Keratinocyte (primary cell): ENCODE measurements around the gene HAND2. TPM values are rescaled to one million over a fixed set of nuclear protein-coding genes. Genes with fewer than 3 reads are reported as not detected.

Source experiments
- DNase-seq: peaks from one replicate; pipeline ENCODE4 v3.0.0-alpha.2; 2011; ENCODE audit warnings: low read depth, missing footprints, low spot score
- FAIRE-seq: peaks from 2 replicates; lab custom pipeline; 2011; peaks lifted over from hg19 to GRCh38; lab: Jason Lieb, UNC
- H2AFZ ChIP-seq: 2 replicates; pipeline ENCODE4 v1.6.0; 2012; ENCODE audit warnings: low read length, control low read depth, inconsistent platforms; ENCODE audit not compliant: control insufficient read depth
- H3K27ac ChIP-seq: 2 replicates; pipeline ENCODE4 v1.5.1; 2011; ENCODE audit warnings: low read length; ENCODE audit not compliant: control insufficient read depth, insufficient read depth
- H3K27me3 ChIP-seq: 3 replicates; pipeline ENCODE4 v1.6.0; 2011; ENCODE audit warnings: low read length; ENCODE audit not compliant: control insufficient read depth, insufficient read depth; ENCODE audit errors: extremely low read depth
- H3K36me3 ChIP-seq, 2 experiments: 2 replicates in 1 of 2; 3 replicates in 1 of 2; pipeline ENCODE4 v1.5.1; 2011; ENCODE audit warnings: low read length in 2 of 2, mild to moderate bottlenecking in 1 of 2; ENCODE audit not compliant: control insufficient read depth in 2 of 2, insufficient read depth in 2 of 2; ENCODE audit errors: extremely low read depth in 1 of 2
- H3K4me1 ChIP-seq: 3 replicates; pipeline ENCODE4 v1.5.1; 2011; ENCODE audit warnings: low read length; ENCODE audit not compliant: control insufficient read depth, insufficient read depth; ENCODE audit errors: extremely low read depth
- H3K4me2 ChIP-seq: 3 replicates; pipeline ENCODE4 v1.6.0; 2011; ENCODE audit warnings: low read depth, low read length; ENCODE audit not compliant: control insufficient read depth, insufficient read depth; ENCODE audit errors: extremely low read depth
- H3K4me3 ChIP-seq, 3 experiments: fragments of 200-600 bp in 1 of 3; sonication (generic) in 1 of 3; 2 replicates in 2 of 3; 3 replicates in 1 of 3; pipeline ENCODE4 v1.5.1; 2011 to 2016; ENCODE audit warnings: low read length in 3 of 3, mild to moderate bottlenecking in 3 of 3, control low read depth in 2 of 3, inconsistent platforms in 1 of 3, low read depth in 1 of 3, mixed read lengths in 1 of 3, mixed run types in 1 of 3, moderate library complexity in 1 of 3; ENCODE audit not compliant: control insufficient read depth in 2 of 3, insufficient read depth in 2 of 3; ENCODE audit errors: extremely low read depth in 1 of 3
- H3K79me2 ChIP-seq: 2 replicates; pipeline ENCODE4 v1.6.0; 2012; ENCODE audit warnings: low read length; ENCODE audit not compliant: control insufficient read depth, insufficient read depth
- H3K9ac ChIP-seq: 3 replicates; pipeline ENCODE4 v1.6.0; 2011; ENCODE audit warnings: low read length; ENCODE audit not compliant: control insufficient read depth, insufficient read depth; ENCODE audit errors: extremely low read depth
- H3K9me1 ChIP-seq: 3 replicates; pipeline ENCODE4 v1.6.0; 2011; ENCODE audit warnings: low read length; ENCODE audit not compliant: control insufficient read depth, insufficient read depth; ENCODE audit errors: extremely low read depth
- H3K9me3 ChIP-seq: 2 replicates; pipeline ENCODE4 v1.5.1; 2012; ENCODE audit warnings: low read depth, low read length; ENCODE audit not compliant: control insufficient read depth
- H4K20me1 ChIP-seq: 3 replicates; pipeline ENCODE4 v1.6.0; 2011; ENCODE audit warnings: low read length; ENCODE audit not compliant: control insufficient read depth, insufficient read depth; ENCODE audit errors: extremely low read depth
- EZH2 ChIP-seq: IDR thresholded peaks from one replicate; pipeline ENCODE4 v1.6.1; 2012; ENCODE audit warnings: inconsistent platforms, mild to moderate bottlenecking, low read length, moderate library complexity
- dilution Hi-C: fragments of 300-500 bp; cut with MboI; formaldehyde crosslinking; loops from one replicate; pipeline ENCODE4 v1.7.0; 2020; ENCODE audit warnings: low sequenced_read_pairs; ENCODE audit not compliant: extremely low pct_ligation_motif_present
- polyA plus RNA-seq, 5 experiments: library from polyadenylated mRNA; depleted of rRNA in 3 of 5; stranded (reverse) in 3 of 5; stranded (forward) in 1 of 5; unstranded in 1 of 5; fragments of >200 nt; gene quantifications; 1 replicate in 1 of 5; 2 replicates in 3 of 5; 3 replicates in 1 of 5; pipeline versions ENCODE4 v1.2.1 to v1.2.3, GENCODE V29; 2011 to 2012; ENCODE audit warnings: missing spikeins in 2 of 5, low read depth in 1 of 5, low replicate concordance in 1 of 5
- TF ChIP-seq, protein P1 (sequence below), 3 experiments: IDR thresholded peaks in 1 of 3; conservative IDR thresholded peaks in 1 of 3; optimal IDR thresholded peaks in 1 of 3; 2 replicates in 2 of 3; 3 replicates in 1 of 3; pipeline versions ENCODE3 to v1.5.1; 2011; ENCODE audit warnings: low read length in 3 of 3, mild to moderate bottlenecking in 3 of 3, moderate library complexity in 2 of 3, control low read depth in 1 of 3, inconsistent platforms in 1 of 3; ENCODE audit not compliant: insufficient read depth in 2 of 3; ENCODE audit errors: extremely low read depth in 1 of 3

Gene HAND2
- polyA plus RNA-seq, 1 donor (not counting 4 experiments of a cell fraction or from before 2014, with no cell fraction given), result not detected

GRCh38 chr4:173547889-173548288 lies 17.9 kb upstream of the HAND2 start:
- no peak overlapping the region for H3K4me2 ChIP-seq
- no peak for FAIRE-seq
- dilution Hi-C loops, result no loop called here

GRCh38 chr4:173546776-173547175 lies 16.7 kb upstream of the HAND2 start:
- H3K9me3 ChIP-seq, result no peaks in the 10 kb centered on the region
- H3K27ac ChIP-seq, result no peak overlapping the region
- H3K4me1 ChIP-seq, result no peaks in the 10 kb centered on the region
- H3K36me3 ChIP-seq, result no peaks in the 10 kb centered on the region
- DNase-seq (no peak), FAIRE-seq (no peak)
- H3K4me2 ChIP-seq, result no peak overlapping the region
- no peaks in the 10 kb centered on the region for H3K79me2 ChIP-seq
- no peaks in the 10 kb centered on the region for H3K27me3 ChIP-seq
- TF ChIP-seq, protein P1, sequence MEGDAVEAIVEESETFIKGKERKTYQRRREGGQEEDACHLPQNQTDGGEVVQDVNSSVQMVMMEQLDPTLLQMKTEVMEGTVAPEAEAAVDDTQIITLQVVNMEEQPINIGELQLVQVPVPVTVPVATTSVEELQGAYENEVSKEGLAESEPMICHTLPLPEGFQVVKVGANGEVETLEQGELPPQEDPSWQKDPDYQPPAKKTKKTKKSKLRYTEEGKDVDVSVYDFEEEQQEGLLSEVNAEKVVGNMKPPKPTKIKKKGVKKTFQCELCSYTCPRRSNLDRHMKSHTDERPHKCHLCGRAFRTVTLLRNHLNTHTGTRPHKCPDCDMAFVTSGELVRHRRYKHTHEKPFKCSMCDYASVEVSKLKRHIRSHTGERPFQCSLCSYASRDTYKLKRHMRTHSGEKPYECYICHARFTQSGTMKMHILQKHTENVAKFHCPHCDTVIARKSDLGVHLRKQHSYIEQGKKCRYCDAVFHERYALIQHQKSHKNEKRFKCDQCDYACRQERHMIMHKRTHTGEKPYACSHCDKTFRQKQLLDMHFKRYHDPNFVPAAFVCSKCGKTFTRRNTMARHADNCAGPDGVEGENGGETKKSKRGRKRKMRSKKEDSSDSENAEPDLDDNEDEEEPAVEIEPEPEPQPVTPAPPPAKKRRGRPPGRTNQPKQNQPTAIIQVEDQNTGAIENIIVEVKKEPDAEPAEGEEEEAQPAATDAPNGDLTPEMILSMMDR (optimal IDR thresholded peaks at IDR 0.05 in 1 of 3, IDR thresholded peaks at IDR 0.05 in 1 of 3, conservative IDR thresholded peaks at IDR 0.05 in 1 of 3; ENCODE audit: extremely low read depth in 1 of 3, insufficient read depth in 2 of 3, low read length in 3 of 3), result no peak
- no peak for TF ChIP-seq EZH2
- H4K20me1 ChIP-seq, result no peaks in the 10 kb centered on the region
- no peak overlapping the region for H3K9ac ChIP-seq
- H3K4me3 ChIP-seq, result no peak overlapping the region
- H3K9me1 ChIP-seq, result no peaks in the 10 kb centered on the region
- dilution Hi-C loops, result no loop called here
- H2AFZ ChIP-seq, result no peak overlapping the region

More at GRCh38 chr4:173547889-173548288, 17.9 kb upstream of the HAND2 start:
- Histone ChIP-seq H3K4me1 (no peaks in the 10 kb centered on the region), H3K36me3 (no peaks in the 10 kb centered on the region), H3K9ac (no peak overlapping the region), H4K20me1 (no peaks in the 10 kb centered on the region), H3K27ac (no peak overlapping the region), H3K9me1 (no peaks in the 10 kb centered on the region), H3K4me3 (no peak overlapping the region), H3K9me3 (no peaks in the 10 kb centered on the region), H2AFZ (no peak overlapping the region), H3K79me2 (no peaks in the 10 kb centered on the region), H3K27me3 (no peaks in the 10 kb centered on the region)
- no peak for DNase-seq
- TF ChIP-seq EZH2, result no peak
- TF ChIP-seq, protein P1 (optimal IDR thresholded peaks at IDR 0.05 in 1 of 3, IDR thresholded peaks at IDR 0.05 in 1 of 3, conservative IDR thresholded peaks at IDR 0.05 in 1 of 3; ENCODE audit: extremely low read depth in 1 of 3, insufficient read depth in 2 of 3, low read length in 3 of 3), result no peak
